ENCODE data around the gene MINDY1.
A peak's percentile ranks its signal among the peaks of the same experiment; 100 is the strongest.

Gene MINDY1

GRCh38 chr1:150999926-151000325 is 6.8 kb downstream of the MINDY1 start:
- no peak for ATAC-seq
- no peak for TF ChIP-seq POU6F1 (CRISPR knock-in tag; IDR thresholded peaks at IDR 0.05; ENCODE audit: borderline replicate concordance, low read depth)
- no peak for TF ChIP-seq ZFP30 (CRISPR knock-in tag; IDR thresholded peaks at IDR 0.05)
- no peak for TF ChIP-seq BACH2 (CRISPR knock-in tag; IDR thresholded peaks at IDR 0.05; ENCODE audit: borderline replicate concordance)
- no peak for TF ChIP-seq PPARA (CRISPR knock-in tag; IDR thresholded peaks at IDR 0.05; ENCODE audit: borderline replicate concordance)
- TF ChIP-seq CREB5 (CRISPR knock-in tag; IDR thresholded peaks at IDR 0.05; ENCODE audit: low read depth) = no peak
- TF ChIP-seq ARNTL (CRISPR knock-in tag; IDR thresholded peaks at IDR 0.05; ENCODE audit: borderline replicate concordance, low read depth) = no peak
- no peak for TF ChIP-seq ZFP3 (CRISPR knock-in tag; IDR thresholded peaks at IDR 0.05)
- no peak for TF ChIP-seq TCF4 (CRISPR knock-in tag; IDR thresholded peaks at IDR 0.05; ENCODE audit: borderline replicate concordance)

- peak; percentile 26; the same call in 2 of the 3 replicates for ATAC-seq
- TF ChIP-seq RARB (CRISPR knock-in tag; IDR thresholded peaks at IDR 0.05) (no peak), CSRNP3 (CRISPR knock-in tag; IDR thresholded peaks at IDR 0.05) (no peak), CREB5 (CRISPR knock-in tag; IDR thresholded peaks at IDR 0.05; ENCODE audit: low read depth) (no peak)
Observed at GRCh38 chr1:150999051-150999674, 7.5 kb downstream of the MINDY1 start.

- no peak for ATAC-seq
- no peak for TF ChIP-seq TCF4 (CRISPR knock-in tag; IDR thresholded peaks at IDR 0.05; ENCODE audit: borderline replicate concordance)
- no peak for TF ChIP-seq GLIS3 (CRISPR knock-in tag; IDR thresholded peaks at IDR 0.05)
- no peak for TF ChIP-seq ZNF8 (CRISPR knock-in tag; IDR thresholded peaks at IDR 0.05)
- no peak for TF ChIP-seq CREB5 (CRISPR knock-in tag; IDR thresholded peaks at IDR 0.05; ENCODE audit: low read depth)
- TF ChIP-seq ZFP30 (CRISPR knock-in tag; IDR thresholded peaks at IDR 0.05) = no peak
- TF ChIP-seq ZFP3 (CRISPR knock-in tag; IDR thresholded peaks at IDR 0.05) = no peak
- no peak for TF ChIP-seq ZNF565 (CRISPR knock-in tag; conservative IDR thresholded peaks at IDR 0.05; ENCODE audit: low read depth)
- TF ChIP-seq RARB (CRISPR knock-in tag; IDR thresholded peaks at IDR 0.05) = no peak
- TF ChIP-seq ZC3H10 (CRISPR knock-in tag; IDR thresholded peaks at IDR 0.05) = no peak
Observed at GRCh38 chr1:150997949-150998348, 8.8 kb downstream of the MINDY1 start.

- TF ChIP-seq CSDC2 (CRISPR knock-in tag; IDR thresholded peaks at IDR 0.05) (no peak), RARB (CRISPR knock-in tag; IDR thresholded peaks at IDR 0.05) (no peak), TCF4 (CRISPR knock-in tag; IDR thresholded peaks at IDR 0.05; ENCODE audit: borderline replicate concordance) (no peak)
- ATAC-seq = no peak
Observed at GRCh38 chr1:150997126-150997872, 9.4 kb downstream of the MINDY1 start.

- ATAC-seq = peak; percentile 74
- no peak for TF ChIP-seq CSRNP3 (CRISPR knock-in tag; IDR thresholded peaks at IDR 0.05)
- no peak for TF ChIP-seq POU6F1 (CRISPR knock-in tag; IDR thresholded peaks at IDR 0.05; ENCODE audit: borderline replicate concordance, low read depth)
- TF ChIP-seq ZFP30 (CRISPR knock-in tag; IDR thresholded peaks at IDR 0.05) = no peak
- no peak for TF ChIP-seq TCF4 (CRISPR knock-in tag; IDR thresholded peaks at IDR 0.05; ENCODE audit: borderline replicate concordance)
- TF ChIP-seq ZNF70 (CRISPR knock-in tag; IDR thresholded peaks at IDR 0.05) = no peak
- no peak for TF ChIP-seq ARNTL (CRISPR knock-in tag; IDR thresholded peaks at IDR 0.05; ENCODE audit: borderline replicate concordance, low read depth)
- no peak for TF ChIP-seq ISL1 (CRISPR knock-in tag; IDR thresholded peaks at IDR 0.05)
- no peak for TF ChIP-seq PATZ1 (CRISPR knock-in tag; IDR thresholded peaks at IDR 0.05; ENCODE audit: borderline replicate concordance)
- no peak for TF ChIP-seq OSR1 (CRISPR knock-in tag; IDR thresholded peaks at IDR 0.05)
- no peak for TF ChIP-seq GLIS3 (CRISPR knock-in tag; IDR thresholded peaks at IDR 0.05)
- no peak for TF ChIP-seq CSDC2 (CRISPR knock-in tag; IDR thresholded peaks at IDR 0.05)
Observed at GRCh38 chr1:150995896-150996295, 10.8 kb downstream of the MINDY1 start.
